Measurements from ENCODE around the gene PAK6.
A peak's percentile ranks its signal among the peaks of the same experiment; 100 is the strongest.

The PAK6 gene

DNA sequence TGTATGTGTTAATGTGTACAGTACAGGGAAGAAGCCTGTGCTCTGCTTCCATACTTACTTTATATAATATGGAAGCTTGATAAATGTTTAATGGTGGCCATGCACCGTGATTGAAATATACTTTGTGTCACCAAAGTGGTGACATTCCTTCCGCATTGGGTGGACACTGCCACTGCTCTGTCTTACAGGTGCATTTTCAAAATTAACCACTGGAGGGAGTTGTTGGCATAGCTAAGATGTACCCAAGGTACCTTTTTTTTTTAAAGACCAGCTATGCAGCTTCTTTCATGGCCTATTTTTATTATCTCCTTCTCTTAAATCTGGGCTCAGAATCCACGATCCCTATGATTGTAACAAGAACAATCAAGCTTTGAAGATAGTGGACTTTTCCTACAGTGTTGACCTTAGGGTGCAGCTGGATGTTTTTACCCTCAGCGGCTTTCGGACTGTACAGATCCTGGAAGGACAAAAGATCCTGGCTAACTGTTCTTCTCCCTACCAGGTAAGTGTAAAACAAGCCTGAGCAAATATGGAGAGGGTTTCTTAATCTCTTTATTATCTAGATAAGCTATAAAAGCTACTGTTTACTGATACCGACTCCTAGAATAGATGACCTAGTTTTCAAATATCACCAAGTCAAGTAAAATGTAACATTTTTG is 21.6 kb upstream of the PAK6 start:
- no peaks in the 10 kb centered on the region for H3K9me3 ChIP-seq (ENCODE audit: insufficient read depth, low read length, severe bottlenecking)
- no peaks in the 10 kb centered on the region for H3K4me1 ChIP-seq (ENCODE audit: insufficient read depth, low read length)
- no peak overlapping the region for H3K4me3 ChIP-seq (ENCODE audit: low read depth in 1 of 2, low read length in 2 of 2)
- H3K36me3 ChIP-seq (ENCODE audit: insufficient read depth, low read length) = peaks cover 91% of the 10 kb centered on the region
- ATAC-seq (ENCODE audit: insufficient read depth, low read depth) = peak; percentile 88
- no peak overlapping the region for H3K27ac ChIP-seq (ENCODE audit: low read length)
- no peak overlapping the region for H3K9ac ChIP-seq (ENCODE audit: low read depth, low read length)
- H4K20me1 ChIP-seq (ENCODE audit: insufficient read depth, low read length) = no peaks in the 10 kb centered on the region; the same call in 1 of the 2 replicates
- no peak overlapping the region for H2AFZ ChIP-seq (ENCODE audit: low read depth, low read length)
- H3K4me2 ChIP-seq (ENCODE audit: insufficient read depth, low read length) = no peak overlapping the region
- H3K27me3 ChIP-seq (ENCODE audit: insufficient read depth, low read length, poor library complexity) = no peaks in the 10 kb centered on the region
- TF ChIP-seq EZH2 (IDR thresholded peaks at IDR 0.05; ENCODE audit: borderline replicate concordance, low read depth, low read length, severe bottlenecking) = no peak
- peak; percentile 80 for TF ChIP-seq CTCF (IDR thresholded peaks at IDR 0.05; ENCODE audit: borderline replicate concordance, extremely low read depth, low read length, poor library complexity, severe bottlenecking)
- H3K79me2 ChIP-seq (ENCODE audit: insufficient read depth, low read length) = no peaks in the 10 kb centered on the region
- DNase-seq = peak; percentile 46

- Histone ChIP-seq H3K36me3 (ENCODE audit: insufficient read depth, low read length) (peaks cover 85% of the 10 kb centered on the region), H3K27me3 (ENCODE audit: insufficient read depth, low read length, poor library complexity) (no peaks in the 10 kb centered on the region), H3K9ac (ENCODE audit: low read depth, low read length) (no peak overlapping the region), H3K4me2 (ENCODE audit: insufficient read depth, low read length) (no peak overlapping the region), H4K20me1 (ENCODE audit: insufficient read depth, low read length) (no peaks in the 10 kb centered on the region; the same call in 1 of the 2 replicates), H3K4me3 (ENCODE audit: low read depth in 1 of 2, low read length in 2 of 2) (no peak overlapping the region), H2AFZ (ENCODE audit: low read depth, low read length) (no peak overlapping the region), H3K9me3 (ENCODE audit: insufficient read depth, low read length, severe bottlenecking) (no peaks in the 10 kb centered on the region), H3K4me1 (ENCODE audit: insufficient read depth, low read length) (no peaks in the 10 kb centered on the region), H3K27ac (ENCODE audit: low read length) (no peak overlapping the region), H3K79me2 (ENCODE audit: insufficient read depth, low read length) (no peaks in the 10 kb centered on the region)
- TF ChIP-seq CTCF (IDR thresholded peaks at IDR 0.05; ENCODE audit: borderline replicate concordance, extremely low read depth, low read length, poor library complexity, severe bottlenecking) (no peak), EZH2 (IDR thresholded peaks at IDR 0.05; ENCODE audit: borderline replicate concordance, low read depth, low read length, severe bottlenecking) (no peak)
- DNase-seq (no peak), ATAC-seq (ENCODE audit: insufficient read depth, low read depth) (no peak)
Measured at GRCh38 chr15:40219801-40220200, 19.1 kb upstream of the PAK6 start.

- ATAC-seq (ENCODE audit: insufficient read depth, low read depth) (no peak), DNase-seq (no peak)
- Histone ChIP-seq H3K27me3 (ENCODE audit: insufficient read depth, low read length, poor library complexity) (no peaks in the 10 kb centered on the region), H3K9me3 (ENCODE audit: insufficient read depth, low read length, severe bottlenecking) (no peaks in the 10 kb centered on the region), H2AFZ (ENCODE audit: low read depth, low read length) (no peak overlapping the region), H3K4me1 (ENCODE audit: insufficient read depth, low read length) (no peaks in the 10 kb centered on the region), H3K9ac (ENCODE audit: low read depth, low read length) (no peak overlapping the region), H4K20me1 (ENCODE audit: insufficient read depth, low read length) (no peaks in the 10 kb centered on the region; the same call in 1 of the 2 replicates), H3K79me2 (ENCODE audit: insufficient read depth, low read length) (no peaks in the 10 kb centered on the region), H3K4me3 (ENCODE audit: low read depth in 1 of 2, low read length in 2 of 2) (no peak overlapping the region), H3K27ac (ENCODE audit: low read length) (no peak overlapping the region), H3K4me2 (ENCODE audit: insufficient read depth, low read length) (no peak overlapping the region), H3K36me3 (ENCODE audit: insufficient read depth, low read length) (peaks cover 85% of the 10 kb centered on the region)
- TF ChIP-seq EZH2 (IDR thresholded peaks at IDR 0.05; ENCODE audit: borderline replicate concordance, low read depth, low read length, severe bottlenecking) = no peak
Measured at GRCh38 chr15:40222131-40222530, 16.7 kb upstream of the PAK6 start.

DNA sequence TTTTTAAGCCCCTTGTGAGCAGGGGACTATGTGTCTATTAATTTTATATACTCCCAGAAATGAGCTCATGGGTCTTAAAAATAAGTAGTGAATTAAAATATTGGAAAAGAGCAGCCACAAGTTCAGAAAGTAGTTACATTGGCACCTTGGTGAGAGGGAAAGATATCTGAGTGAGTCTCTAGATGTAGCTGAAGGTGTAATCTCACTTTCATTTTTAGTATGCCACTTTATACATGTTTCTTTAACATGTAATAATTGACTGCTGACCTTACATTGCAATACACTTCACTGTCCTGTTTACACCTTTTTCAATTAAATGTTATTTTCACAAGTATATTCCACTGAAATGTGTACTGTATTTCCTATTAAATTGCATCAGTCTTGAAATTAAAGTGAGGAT is 12.1 kb upstream of the PAK6 start:
- no peak overlapping the region for H2AFZ ChIP-seq (ENCODE audit: low read depth, low read length)
- no peak overlapping the region for H3K9ac ChIP-seq (ENCODE audit: low read depth, low read length)
- H3K4me3 ChIP-seq (ENCODE audit: low read depth in 1 of 2, low read length in 2 of 2) = no peak overlapping the region
- no peaks in the 10 kb centered on the region for H4K20me1 ChIP-seq (ENCODE audit: insufficient read depth, low read length)
- no peak for TF ChIP-seq EZH2 (IDR thresholded peaks at IDR 0.05; ENCODE audit: borderline replicate concordance, low read depth, low read length, severe bottlenecking)
- no peak for TF ChIP-seq CTCF (IDR thresholded peaks at IDR 0.05; ENCODE audit: borderline replicate concordance, extremely low read depth, low read length, poor library complexity, severe bottlenecking)
- H3K4me2 ChIP-seq (ENCODE audit: insufficient read depth, low read length) = no peak overlapping the region
- no peaks in the 10 kb centered on the region for H3K4me1 ChIP-seq (ENCODE audit: insufficient read depth, low read length)
- peaks cover 74% of the 10 kb centered on the region for H3K36me3 ChIP-seq (ENCODE audit: insufficient read depth, low read length)
- no peaks in the 10 kb centered on the region for H3K9me3 ChIP-seq (ENCODE audit: insufficient read depth, low read length, severe bottlenecking)
- no peaks in the 10 kb centered on the region for H3K79me2 ChIP-seq (ENCODE audit: insufficient read depth, low read length)
- no peak overlapping the region for H3K27ac ChIP-seq (ENCODE audit: low read length)
- ATAC-seq (ENCODE audit: insufficient read depth, low read depth) (no peak), DNase-seq (no peak)
- H3K27me3 ChIP-seq (ENCODE audit: insufficient read depth, low read length, poor library complexity) = no peaks in the 10 kb centered on the region

All from DND-41 (cell line).